HG03159 (cell line): ENCODE measurements around the gene CLCA2.

ENCODE experiments used
- ATAC-seq: cut with Tn5 transposase; IDR thresholded peaks from one replicate; pipeline ENCODE4 v1.9.1; 2021; ENCODE audit warnings: mild to moderate bottlenecking, moderate library complexity; ENCODE audit not compliant: unreplicated experiment

CLCA2 gene

GRCh38 chr1:86505564-86505902 is 81.6 kb downstream of the CLCA2 start:
- ATAC-seq = no peak
